ENCODE data around the gene CDH4.

DNA sequence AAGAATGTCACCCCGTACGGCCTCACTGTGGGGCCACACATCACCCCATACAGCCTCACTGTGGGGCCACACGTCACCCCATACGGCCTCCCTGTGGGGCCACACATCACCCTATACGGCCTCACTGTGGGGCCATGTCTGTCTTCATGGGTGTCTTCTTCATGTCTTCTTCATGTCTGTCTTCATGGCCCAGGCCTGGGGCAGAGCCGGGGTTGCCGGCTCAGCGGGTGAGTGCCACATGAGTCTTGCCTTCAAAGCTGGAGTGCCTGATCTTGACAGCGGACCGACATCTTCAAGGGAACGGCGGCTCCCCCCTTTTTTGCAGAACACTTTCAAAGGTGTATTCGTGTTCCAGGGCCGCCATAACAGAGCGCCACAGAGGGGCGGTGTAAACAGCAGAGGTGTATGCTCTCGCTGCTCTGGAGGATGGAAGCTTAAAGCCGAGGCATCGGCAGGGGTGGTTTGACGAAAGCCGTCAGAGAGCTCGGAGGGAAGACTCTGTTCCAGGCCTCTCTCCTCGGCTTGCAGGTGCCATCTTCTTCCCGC, 448.6 kb downstream of the CDH4 start:
- TF ChIP-seq POLR2AphosphoS5 (IDR thresholded peaks at IDR 0.05) = no peak
- TF ChIP-seq, protein P1, sequence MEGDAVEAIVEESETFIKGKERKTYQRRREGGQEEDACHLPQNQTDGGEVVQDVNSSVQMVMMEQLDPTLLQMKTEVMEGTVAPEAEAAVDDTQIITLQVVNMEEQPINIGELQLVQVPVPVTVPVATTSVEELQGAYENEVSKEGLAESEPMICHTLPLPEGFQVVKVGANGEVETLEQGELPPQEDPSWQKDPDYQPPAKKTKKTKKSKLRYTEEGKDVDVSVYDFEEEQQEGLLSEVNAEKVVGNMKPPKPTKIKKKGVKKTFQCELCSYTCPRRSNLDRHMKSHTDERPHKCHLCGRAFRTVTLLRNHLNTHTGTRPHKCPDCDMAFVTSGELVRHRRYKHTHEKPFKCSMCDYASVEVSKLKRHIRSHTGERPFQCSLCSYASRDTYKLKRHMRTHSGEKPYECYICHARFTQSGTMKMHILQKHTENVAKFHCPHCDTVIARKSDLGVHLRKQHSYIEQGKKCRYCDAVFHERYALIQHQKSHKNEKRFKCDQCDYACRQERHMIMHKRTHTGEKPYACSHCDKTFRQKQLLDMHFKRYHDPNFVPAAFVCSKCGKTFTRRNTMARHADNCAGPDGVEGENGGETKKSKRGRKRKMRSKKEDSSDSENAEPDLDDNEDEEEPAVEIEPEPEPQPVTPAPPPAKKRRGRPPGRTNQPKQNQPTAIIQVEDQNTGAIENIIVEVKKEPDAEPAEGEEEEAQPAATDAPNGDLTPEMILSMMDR (IDR thresholded peaks at IDR 0.05) = no peak
- TF ChIP-seq POLR2A (IDR thresholded peaks at IDR 0.05) = no peak
- TF ChIP-seq EP300 (IDR thresholded peaks at IDR 0.05) = no peak

Data from sigmoid colon (tissue), 4 donors.